ENCODE data around the gene GGA1. TPM values are rescaled to one million over a fixed set of nuclear protein-coding genes. Genes with fewer than 3 reads are reported as not detected.

The GGA1 gene
- total and polyA plus RNA-seq, 9 of the 15 experiments (the other 6 are each of a cell fraction or from before 2014, with no cell fraction given): 1.5 to 69.5 (median 31.6) TPM

DNA sequence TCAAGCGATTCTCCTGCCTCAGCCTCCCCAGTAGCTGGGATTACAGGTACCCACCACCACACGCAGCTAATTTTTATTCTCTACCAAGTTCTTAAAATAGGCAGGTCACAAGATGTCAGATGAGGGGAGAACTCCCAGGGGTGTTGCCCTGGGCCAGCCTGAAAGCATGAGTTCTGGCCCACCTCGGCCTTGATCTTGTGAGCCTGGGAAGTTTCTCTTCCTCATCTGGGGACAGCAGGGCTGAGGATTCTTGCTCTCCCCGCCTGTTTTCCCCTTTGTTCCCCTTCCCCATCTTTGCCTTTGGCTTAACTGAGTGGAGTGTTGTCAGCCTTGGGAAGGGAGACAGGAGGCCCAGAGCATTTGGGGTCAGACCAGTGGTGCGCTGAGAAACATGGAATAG, 53.4 kb downstream of the GGA1 start:
- Histone ChIP-seq H3K9me3 (replicated peaks; ENCODE audit: control insufficient read depth, insufficient read depth, low read depth, low read length) (no peaks in the 10 kb centered on the region), H2AFZ (ENCODE audit: low read depth, low read length) (no peak overlapping the region), H3K4me1 (replicated peaks in 1 of 2; ENCODE audit: control insufficient read depth in 2 of 2, insufficient read depth in 2 of 2, low read length in 2 of 2) (peaks cover 20 to 34% of the 10 kb centered on the region in 2 experiments), H3K79me2 (ENCODE audit: control insufficient read depth, insufficient read depth, low read length) (peaks cover 69% of the 10 kb centered on the region), H3K4me3 (no peak overlapping the region), H3K9me1 (ENCODE audit: control insufficient read depth, insufficient read depth, low read length) (peaks cover 4% of the 10 kb centered on the region), H3K4me2 (ENCODE audit: insufficient read depth, low read length) (no peak overlapping the region), H3K27ac (ENCODE audit: extremely low read depth, low read depth, low read length) (no peak overlapping the region), H4K20me1 (replicated peaks; ENCODE audit: control insufficient read depth, insufficient read depth, low read length) (peaks cover 17% of the 10 kb centered on the region), H3K9ac (ENCODE audit: insufficient read depth in 1 of 2, low read depth in 2 of 2, low read length in 2 of 2) (peak overlapping the region in 1 of 2 experiments; percentile 1; a peak in 1 of 4 replicates), H3K27me3 (ENCODE audit: control insufficient read depth in 2 of 2, insufficient read depth in 2 of 2, low read length in 2 of 2) (no peaks in the 10 kb centered on the region), H3K36me3 (ENCODE audit: control insufficient read depth, insufficient read depth, low read length) (peaks cover 60% of the 10 kb centered on the region; the same call in 2 of the 3 replicates)
- DNase-seq (ENCODE audit: extremely low read depth in 1 of 4, low spot score in 3 of 4) (no peak), ATAC-seq (no peak), FAIRE-seq (no peak)
- ChIA-PET POLR2A (interaction anchor here (1.7 kb wide), 2 partner anchors 9 to 13 kb away, joined by 10 to 11 read pairs; partner anchors contain the start of gene LGALS1), CTCF (ENCODE audit: low intra/inter-chr PET ratio) (interaction anchor here (0.8 to 1.0 kb wide), 2 partner anchors 20 to 24 kb away, joined by 3 to 4 read pairs; partner anchors contain the start of gene NOL12)
- in situ Hi-C loops (cut with MboI): no loop called here
- WGBS (ENCODE audit: insufficient coverage, low coverage, missing lambda C conversion rate): 100% methylated on average over 3 of the region's 5 CpGs
- TF ChIP-seq, protein P1, sequence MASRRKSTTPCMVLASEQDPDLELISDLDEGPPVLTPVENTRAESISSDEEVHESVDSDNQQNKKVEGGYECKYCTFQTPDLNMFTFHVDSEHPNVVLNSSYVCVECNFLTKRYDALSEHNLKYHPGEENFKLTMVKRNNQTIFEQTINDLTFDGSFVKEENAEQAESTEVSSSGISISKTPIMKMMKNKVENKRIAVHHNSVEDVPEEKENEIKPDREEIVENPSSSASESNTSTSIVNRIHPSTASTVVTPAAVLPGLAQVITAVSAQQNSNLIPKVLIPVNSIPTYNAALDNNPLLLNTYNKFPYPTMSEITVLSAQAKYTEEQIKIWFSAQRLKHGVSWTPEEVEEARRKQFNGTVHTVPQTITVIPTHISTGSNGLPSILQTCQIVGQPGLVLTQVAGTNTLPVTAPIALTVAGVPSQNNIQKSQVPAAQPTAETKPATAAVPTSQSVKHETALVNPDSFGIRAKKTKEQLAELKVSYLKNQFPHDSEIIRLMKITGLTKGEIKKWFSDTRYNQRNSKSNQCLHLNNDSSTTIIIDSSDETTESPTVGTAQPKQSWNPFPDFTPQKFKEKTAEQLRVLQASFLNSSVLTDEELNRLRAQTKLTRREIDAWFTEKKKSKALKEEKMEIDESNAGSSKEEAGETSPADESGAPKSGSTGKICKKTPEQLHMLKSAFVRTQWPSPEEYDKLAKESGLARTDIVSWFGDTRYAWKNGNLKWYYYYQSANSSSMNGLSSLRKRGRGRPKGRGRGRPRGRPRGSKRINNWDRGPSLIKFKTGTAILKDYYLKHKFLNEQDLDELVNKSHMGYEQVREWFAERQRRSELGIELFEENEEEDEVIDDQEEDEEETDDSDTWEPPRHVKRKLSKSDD (conservative IDR thresholded peaks at IDR 0.05; ENCODE audit: low read length): no peak
- no TSS peak for BruUV-seq (replicated peaks)
- intact Hi-C loops (cut with micrococcal nuclease): no loop called here

All from K562 (cell line).